HG03521 (cell line): ENCODE measurements around the gene FAM156B.
A peak's percentile ranks its signal among the peaks of the same experiment; 100 is the strongest.
"Not testable (repeated sequence)": the region's sequence is repeated elsewhere in the genome, so short reads cannot be mapped to it uniquely, and the experiment has no call there.

ENCODE experiments used
- ATAC-seq: cut with Tn5 transposase; IDR thresholded peaks from one replicate; pipeline ENCODE4 v1.9.1; 2021; ENCODE audit warnings: mild to moderate bottlenecking, moderate library complexity; ENCODE audit not compliant: unreplicated experiment

The FAM156B gene

DNA sequence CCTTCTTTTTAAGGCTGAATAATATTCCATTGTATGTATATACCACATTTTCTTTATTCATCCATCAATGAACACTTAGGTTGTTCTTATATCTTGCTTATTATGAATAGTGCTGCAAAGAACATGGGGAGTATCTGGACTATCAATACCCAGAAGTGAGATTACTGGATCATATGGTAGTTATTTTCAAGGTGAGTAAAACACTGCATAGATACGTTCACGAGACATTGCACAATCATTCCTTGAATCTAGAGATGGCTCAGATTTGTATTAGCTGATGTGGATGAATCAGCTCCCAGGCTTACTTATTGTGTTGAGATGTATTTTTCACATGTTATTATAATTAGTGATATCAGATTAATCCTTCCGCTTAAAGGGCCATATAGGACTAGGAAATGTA lies 17.6 kb downstream of the FAM156B start:
- not testable (repeated sequence) for ATAC-seq

- peak; percentile 28 for ATAC-seq
These were observed 26.7 kb downstream of the FAM156B start for GRCh38 chrX:52923781-52924241.

GRCh38 chrX:52930214-52930613 lies 33.1 kb downstream of the FAM156B start:
- not testable (repeated sequence) for ATAC-seq

GRCh38 chrX:52933213-52933612 lies 36.1 kb downstream of the FAM156B start:
- no peak for ATAC-seq

DNA sequence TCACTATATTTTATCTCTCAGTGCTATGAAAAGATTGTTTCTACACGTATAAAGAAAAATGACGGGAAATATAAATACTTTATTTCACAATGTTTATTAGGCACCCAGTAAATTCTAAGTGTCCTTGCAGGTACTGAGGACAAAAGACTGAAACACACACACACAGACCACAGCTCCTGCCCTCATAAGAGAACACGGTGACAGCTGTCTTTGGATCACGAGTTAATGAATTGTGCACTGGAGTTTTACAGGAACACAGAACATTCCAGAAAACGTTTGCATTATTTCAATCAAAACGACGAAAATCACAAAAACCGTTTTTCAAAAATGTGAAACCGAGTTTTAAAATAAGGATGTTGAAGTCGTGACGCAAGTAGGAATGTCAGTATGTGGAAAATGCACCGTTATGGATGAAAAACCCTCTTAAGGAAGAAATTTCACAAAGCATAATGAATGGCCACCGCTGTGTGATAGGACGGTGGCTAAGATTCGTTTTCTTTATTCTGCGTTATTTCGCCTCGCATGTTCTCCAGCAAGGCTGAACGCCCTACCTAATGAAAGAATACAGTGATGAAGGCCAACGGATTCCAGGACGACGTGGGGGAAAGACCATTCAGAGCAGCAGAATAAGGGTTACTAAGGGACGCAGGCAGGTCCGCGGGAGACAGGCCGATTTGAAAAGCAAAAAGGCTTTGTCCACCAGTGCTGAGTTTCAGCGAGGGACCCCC lies 37.0 kb downstream of the FAM156B start:
- ATAC-seq = peak; percentile 8

DNA sequence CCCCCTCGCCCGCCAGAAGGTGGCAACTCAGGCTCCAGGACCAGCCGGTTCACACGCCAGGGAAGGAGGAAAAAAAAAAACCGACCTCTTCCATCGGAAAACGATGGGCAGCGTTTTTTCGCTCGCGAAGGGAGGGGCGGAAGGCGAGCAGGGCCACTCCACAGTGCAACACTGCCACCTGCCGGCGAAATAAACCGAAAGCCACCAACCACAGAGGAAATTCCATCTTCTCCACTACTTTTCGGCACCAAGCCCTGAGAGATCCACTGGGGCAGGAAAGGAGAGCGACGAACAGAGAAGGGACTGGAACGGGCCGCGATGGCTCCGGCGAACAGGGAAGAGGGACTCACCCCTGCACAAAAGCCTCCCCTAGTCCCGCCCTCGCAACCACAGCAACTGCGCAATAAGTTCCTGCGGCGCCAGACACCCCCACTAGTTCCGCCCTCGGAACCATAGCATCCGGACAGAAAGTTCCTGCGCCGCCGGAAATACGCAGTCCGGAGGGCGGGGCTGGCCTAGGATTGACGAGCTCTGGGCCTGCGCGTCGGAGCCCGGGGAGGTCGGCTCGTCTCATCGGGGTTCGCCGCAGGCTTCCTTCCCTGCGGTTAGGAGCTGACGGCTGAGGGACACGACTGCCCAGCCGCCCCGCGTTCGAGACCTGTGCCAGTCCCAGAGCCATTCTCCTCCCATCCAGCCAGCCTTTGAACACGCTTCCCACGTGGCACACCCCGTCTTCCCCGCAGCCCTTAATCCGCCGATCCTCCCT lies 37.8 kb downstream of the FAM156B start:
- ATAC-seq = peak; percentile 94

- ATAC-seq = not testable (repeated sequence)
These were observed 38.3 kb downstream of the FAM156B start for GRCh38 chrX:52935470-52935784.

DNA sequence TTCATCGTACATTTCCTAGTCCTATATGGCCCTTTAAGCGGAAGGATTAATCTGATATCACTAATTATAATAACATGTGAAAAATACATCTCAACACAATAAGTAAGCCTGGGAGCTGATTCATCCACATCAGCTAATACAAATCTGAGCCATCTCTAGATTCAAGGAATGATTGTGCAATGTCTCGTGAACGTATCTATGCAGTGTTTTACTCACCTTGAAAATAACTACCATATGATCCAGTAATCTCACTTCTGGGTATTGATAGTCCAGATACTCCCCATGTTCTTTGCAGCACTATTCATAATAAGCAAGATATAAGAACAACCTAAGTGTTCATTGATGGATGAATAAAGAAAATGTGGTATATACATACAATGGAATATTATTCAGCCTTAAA lies 43.6 kb downstream of the FAM156B start:
- ATAC-seq = not testable (repeated sequence)

DNA sequence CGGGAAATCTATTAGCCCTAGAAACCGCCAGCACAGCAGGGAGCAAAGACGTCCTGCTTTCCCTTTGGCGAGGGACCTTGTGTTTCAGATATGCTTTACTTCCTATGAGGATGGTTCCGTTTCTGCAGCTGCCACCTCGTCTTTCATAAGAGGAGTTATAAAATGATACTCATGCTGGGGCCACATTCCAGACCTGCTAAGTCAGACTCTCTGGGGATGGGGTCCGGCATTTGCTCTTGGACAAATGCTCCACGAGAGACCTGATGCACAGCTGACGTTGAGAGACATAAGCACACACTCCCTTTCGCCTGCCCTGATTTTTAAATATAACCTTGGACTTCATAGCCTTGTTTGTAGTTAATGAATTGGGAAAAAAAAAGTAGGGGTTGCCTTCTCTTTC lies 44.6 kb downstream of the FAM156B start:
- not testable (repeated sequence) for ATAC-seq

DNA sequence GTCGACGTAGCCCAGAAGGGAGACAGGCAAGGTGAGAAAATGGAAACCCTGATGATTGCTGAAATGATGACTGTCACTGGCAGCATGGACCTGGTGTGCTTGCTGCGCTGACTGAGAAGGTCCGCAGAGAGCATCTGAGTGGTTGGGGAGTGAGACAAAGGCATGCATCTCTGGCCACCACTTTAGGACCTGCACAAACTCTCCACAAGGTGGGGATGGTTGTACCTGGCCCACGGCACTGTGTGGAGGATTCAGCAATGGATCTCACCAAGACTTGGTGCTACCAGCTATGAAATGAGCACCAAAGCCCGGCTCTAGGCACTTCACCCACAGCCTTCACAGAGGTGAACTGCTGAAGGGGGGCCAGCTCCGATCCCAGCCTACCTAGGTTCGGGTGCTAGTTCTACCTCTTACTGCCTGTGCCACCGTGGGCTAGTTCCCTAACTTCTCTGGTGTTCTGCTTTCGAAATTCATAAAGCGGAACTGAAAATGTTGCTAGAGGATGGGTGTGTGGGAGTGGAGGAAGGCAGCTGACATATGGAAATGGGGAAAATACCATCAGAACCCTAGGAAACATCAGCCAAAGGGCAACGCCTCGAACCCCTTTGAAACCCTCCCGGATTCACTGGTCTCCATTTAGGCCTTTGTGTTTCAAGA lies 48.8 kb downstream of the FAM156B start:
- ATAC-seq = not testable (repeated sequence)

- not testable (repeated sequence) for ATAC-seq
These were observed 50.4 kb downstream of the FAM156B start for GRCh38 chrX:52947501-52947900.

- not testable (repeated sequence) for ATAC-seq
These were observed 51.1 kb downstream of the FAM156B start for GRCh38 chrX:52948265-52948664.

DNA sequence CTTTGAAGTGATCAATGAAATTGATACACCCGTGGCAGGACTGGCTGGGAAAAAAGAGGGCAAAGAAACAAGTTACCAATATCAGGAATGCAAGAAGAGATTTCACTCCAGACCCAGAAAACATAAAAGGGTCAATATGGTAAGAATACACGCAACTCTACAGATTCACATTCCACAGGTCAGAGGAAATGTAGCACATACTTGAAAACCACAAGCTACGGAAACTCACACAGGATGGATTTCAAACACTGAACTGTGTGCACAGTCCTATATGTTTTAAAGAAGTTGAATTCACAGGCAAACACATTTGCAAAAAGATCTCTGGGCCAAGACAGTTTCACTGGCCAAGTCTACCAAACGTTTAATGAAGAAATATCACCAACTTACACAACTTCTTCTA lies 52.2 kb downstream of the FAM156B start:
- ATAC-seq = not testable (repeated sequence)

- not testable (repeated sequence) for ATAC-seq
These were observed 52.8 kb downstream of the FAM156B start for GRCh38 chrX:52949884-52950283.
